Glutamatergic neuron (in vitro differentiated cells): ENCODE data around the gene BEX3. TPM values are rescaled to one million over a fixed set of nuclear protein-coding genes. Genes with fewer than 3 reads are reported as not detected.

Experiments used
- DNase-seq: peaks from one replicate; pipeline ENCODE4 v3.0.0; 2022
- H3K27ac Mint-ChIP-seq: one replicate; pipeline ENCODE4 v1.8.0; 2020; ENCODE audit warnings: mild to moderate bottlenecking, mixed read lengths, inconsistent platforms; ENCODE audit not compliant: unreplicated experiment
- H3K27me3 Mint-ChIP-seq: one replicate; pipeline ENCODE4 v1.8.0; 2020; ENCODE audit warnings: mild to moderate bottlenecking, moderate library complexity, mixed read lengths, inconsistent platforms; ENCODE audit not compliant: unreplicated experiment
- H3K36me3 Mint-ChIP-seq: one replicate; pipeline ENCODE4 v1.8.0; 2020; ENCODE audit warnings: mild to moderate bottlenecking, mixed read lengths, inconsistent platforms; ENCODE audit not compliant: unreplicated experiment
- H3K4me1 Mint-ChIP-seq: one replicate; pipeline ENCODE4 v1.8.0; 2020; ENCODE audit warnings: mild to moderate bottlenecking, low read depth, mixed read lengths, inconsistent platforms; ENCODE audit not compliant: unreplicated experiment
- H3K4me3 Mint-ChIP-seq: one replicate; pipeline ENCODE4 v1.8.0; 2020; ENCODE audit warnings: mild to moderate bottlenecking, mixed read lengths, inconsistent platforms; ENCODE audit not compliant: unreplicated experiment
- H3K9me3 Mint-ChIP-seq: one replicate; pipeline ENCODE4 v1.8.0; 2020; ENCODE audit warnings: mild to moderate bottlenecking, moderate library complexity, mixed read lengths, inconsistent platforms; ENCODE audit not compliant: unreplicated experiment
- CTCF ChIP-seq: fragments of 200-600 bp; sonication (generic); IDR thresholded peaks from one replicate; pipeline ENCODE4 v1.5.0; 2021; ENCODE audit not compliant: partially characterized antibody, unreplicated experiment
- total RNA-seq: library from RNA; stranded (reverse); fragmentation: NEBNext Ultra II Directional; extraction: Animal tissue kit (Norgen Biotek cat#: 25700); gene quantifications from one replicate; pipeline ENCODE4 v1.2.1, GENCODE V29; 2021; ENCODE audit not compliant: unreplicated experiment

Gene BEX3
- total RNA-seq, 1 donor from 2014 or later, result 242 TPM

GRCh38 chrX:103423955-103424638 is 47.8 kb downstream of the BEX3 start:
- Mint-ChIP-seq H3K4me1 (peaks cover 4% of the 10 kb centered on the region), H3K9me3 (no peaks in the 10 kb centered on the region), H3K4me3 (peak overlapping the region; percentile 52), H3K36me3 (no peaks in the 10 kb centered on the region), H3K27me3 (no peaks in the 10 kb centered on the region), H3K27ac (peak overlapping the region; percentile 82)
- TF ChIP-seq CTCF, result no peak
- peak; percentile 40 for DNase-seq

Other genes with a start within 250 kb of the BEX3 start
- 82.5 TPM for gene BEX4, start 161.4 kb upstream of the BEX3 start, total RNA-seq
- 48.6 TPM for gene TCEAL8, start 121.4 kb upstream of the BEX3 start, total RNA-seq
- 8.7 TPM for gene TCEAL5, start 99.8 kb upstream of the BEX3 start, total RNA-seq
- 150 TPM for gene BEX2, start 65.5 kb upstream of the BEX3 start, total RNA-seq
- gene TCEAL7, start 46.3 kb upstream of the BEX3 start, total RNA-seq, result 67.2 TPM
- 27.0 TPM for gene TCEAL9, start 20.0 kb upstream of the BEX3 start, total RNA-seq
- gene RAB40A, start 143.0 kb downstream of the BEX3 start, total RNA-seq, result 0.47 TPM
- 56.5 TPM for gene TCEAL4, start 209.0 kb downstream of the BEX3 start, total RNA-seq
- gene TCEAL3, start 231.4 kb downstream of the BEX3 start, total RNA-seq, result 9.0 TPM